OCI-LY3 (cell line): ENCODE measurements around the gene PDE4D.

Source experiments
- EZH2phosphoT487 ChIP-seq: fragments of 200-600 bp; shearing (Covaris generic); IDR thresholded peaks from 2 replicates; pipeline ENCODE4 v1.6.1; 2018; ENCODE audit warnings: antibody characterized with exemption, mixed run types, low read depth
- TF ChIP-seq, protein P1 (sequence below): fragments of 200-600, 300-600 bp; sonication (generic); IDR thresholded peaks from 2 replicates; pipeline ENCODE4 v1.5.1; 2014; ENCODE audit warnings: antibody characterized with exemption, low read length, low read depth

DNA sequence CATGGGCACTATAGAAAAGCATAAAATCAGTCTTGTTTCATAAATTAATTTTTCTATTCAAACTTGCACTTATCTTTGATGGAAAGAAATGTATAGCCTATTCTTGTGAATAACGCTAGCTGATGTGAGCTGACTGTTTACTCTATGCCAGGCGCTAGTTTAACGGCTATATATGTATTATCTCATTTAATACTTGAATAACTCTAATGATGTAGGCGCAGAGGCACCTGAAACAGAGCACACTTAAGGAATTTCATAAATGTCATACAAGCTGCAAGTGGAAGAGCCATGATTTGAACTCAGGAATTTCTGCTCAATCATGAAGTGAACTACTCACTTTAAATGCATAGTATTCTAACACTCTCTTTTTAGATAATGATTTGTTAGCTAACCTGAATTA, 551.8 kb downstream of the PDE4D start:
- TF ChIP-seq, protein P1, sequence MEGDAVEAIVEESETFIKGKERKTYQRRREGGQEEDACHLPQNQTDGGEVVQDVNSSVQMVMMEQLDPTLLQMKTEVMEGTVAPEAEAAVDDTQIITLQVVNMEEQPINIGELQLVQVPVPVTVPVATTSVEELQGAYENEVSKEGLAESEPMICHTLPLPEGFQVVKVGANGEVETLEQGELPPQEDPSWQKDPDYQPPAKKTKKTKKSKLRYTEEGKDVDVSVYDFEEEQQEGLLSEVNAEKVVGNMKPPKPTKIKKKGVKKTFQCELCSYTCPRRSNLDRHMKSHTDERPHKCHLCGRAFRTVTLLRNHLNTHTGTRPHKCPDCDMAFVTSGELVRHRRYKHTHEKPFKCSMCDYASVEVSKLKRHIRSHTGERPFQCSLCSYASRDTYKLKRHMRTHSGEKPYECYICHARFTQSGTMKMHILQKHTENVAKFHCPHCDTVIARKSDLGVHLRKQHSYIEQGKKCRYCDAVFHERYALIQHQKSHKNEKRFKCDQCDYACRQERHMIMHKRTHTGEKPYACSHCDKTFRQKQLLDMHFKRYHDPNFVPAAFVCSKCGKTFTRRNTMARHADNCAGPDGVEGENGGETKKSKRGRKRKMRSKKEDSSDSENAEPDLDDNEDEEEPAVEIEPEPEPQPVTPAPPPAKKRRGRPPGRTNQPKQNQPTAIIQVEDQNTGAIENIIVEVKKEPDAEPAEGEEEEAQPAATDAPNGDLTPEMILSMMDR = no peak
- no peak for TF ChIP-seq EZH2phosphoT487
